ENCODE results near the gene ARHGEF38.
A peak's percentile ranks its signal among the peaks of the same experiment; 100 is the strongest.
"Not testable (repeated sequence)": the region's sequence is repeated elsewhere in the genome, so short reads cannot be mapped to it uniquely, and the experiment has no call there.

Gene ARHGEF38

GRCh38 chr4:105710012-105710600, 157.7 kb downstream of the ARHGEF38 start:
- Histone ChIP-seq H3K27me3 (ENCODE audit: insufficient read depth, low read length) (no peaks in the 10 kb centered on the region), H3K79me2 (ENCODE audit: control insufficient read depth, insufficient read depth, low read length, unreplicated experiment) (peaks cover 81% of the 10 kb centered on the region), H3K4me3 (ENCODE audit: low read depth, low read length) (peak overlapping the region; percentile 97), H3K4me1 (ENCODE audit: control insufficient read depth, insufficient read depth, low read length, unreplicated experiment) (peaks cover 54% of the 10 kb centered on the region), H3K27ac (ENCODE audit: low read depth, low read length) (no peak overlapping the region), H3K36me3 (ENCODE audit: insufficient read depth, low read length) (0 out of 2 replicates have a peak, but pooled peaks cover 2% of the 10 kb centered on the region), H2AFZ (ENCODE audit: low read length, unreplicated experiment) (peak overlapping the region; percentile 36)

GRCh38 chr4:105710678-105711077, 158.3 kb downstream of the ARHGEF38 start:
- H3K4me1 ChIP-seq (ENCODE audit: control insufficient read depth, insufficient read depth, low read length, unreplicated experiment): peaks cover 56% of the 10 kb centered on the region
- no peak overlapping the region for H3K27ac ChIP-seq (ENCODE audit: low read depth, low read length)
- H3K4me3 ChIP-seq (ENCODE audit: low read depth, low read length): peak overlapping the region; percentile 97

GRCh38 chr4:105712766-105713165, 160.3 kb downstream of the ARHGEF38 start:
- Histone ChIP-seq H3K4me3 (ENCODE audit: low read depth, low read length) (peak overlapping the region; percentile 16; the same call in 1 of the 2 replicates), H3K36me3 (ENCODE audit: insufficient read depth, low read length) (no peaks in the 10 kb centered on the region), H3K27me3 (ENCODE audit: insufficient read depth, low read length) (no peaks in the 10 kb centered on the region), H3K27ac (ENCODE audit: low read depth, low read length) (peak overlapping the region; percentile 7), H3K4me1 (ENCODE audit: control insufficient read depth, insufficient read depth, low read length, unreplicated experiment) (peaks cover 45% of the 10 kb centered on the region), H3K79me2 (ENCODE audit: control insufficient read depth, insufficient read depth, low read length, unreplicated experiment) (peaks cover 70% of the 10 kb centered on the region), H2AFZ (ENCODE audit: low read length, unreplicated experiment) (peak overlapping the region; percentile 40)

More at GRCh38 chr4:105710678-105711077, 158.3 kb downstream of the ARHGEF38 start:
- peaks cover 78% of the 10 kb centered on the region for H3K79me2 ChIP-seq (ENCODE audit: control insufficient read depth, insufficient read depth, low read length, unreplicated experiment)
- H3K36me3 ChIP-seq (ENCODE audit: insufficient read depth, low read length): 0 out of 2 replicates have a peak, but pooled peaks cover 2% of the 10 kb centered on the region
- H2AFZ ChIP-seq (ENCODE audit: low read length, unreplicated experiment): peak overlapping the region; percentile 36
- H3K27me3 ChIP-seq (ENCODE audit: insufficient read depth, low read length): no peaks in the 10 kb centered on the region

- Histone ChIP-seq H3K4me3 (ENCODE audit: low read depth, low read length) (peak overlapping the region; percentile 61), H3K4me1 (ENCODE audit: control insufficient read depth, insufficient read depth, low read length, unreplicated experiment) (peaks cover 45% of the 10 kb centered on the region), H2AFZ (ENCODE audit: low read length, unreplicated experiment) (peak overlapping the region; percentile 19), H3K27ac (ENCODE audit: low read depth, low read length) (no peak overlapping the region; the same call in 1 of the 2 replicates), H3K27me3 (ENCODE audit: insufficient read depth, low read length) (no peaks in the 10 kb centered on the region), H3K36me3 (ENCODE audit: insufficient read depth, low read length) (0 out of 2 replicates have a peak, but pooled peaks cover 2% of the 10 kb centered on the region), H3K79me2 (ENCODE audit: control insufficient read depth, insufficient read depth, low read length, unreplicated experiment) (peaks cover 60% of the 10 kb centered on the region)
Measured at GRCh38 chr4:105714071-105714521, 161.7 kb downstream of the ARHGEF38 start.

GRCh38 chr4:105714932-105715331, 162.5 kb downstream of the ARHGEF38 start:
- peaks cover 42% of the 10 kb centered on the region for H3K4me1 ChIP-seq (ENCODE audit: control insufficient read depth, insufficient read depth, low read length, unreplicated experiment)
- H3K79me2 ChIP-seq (ENCODE audit: control insufficient read depth, insufficient read depth, low read length, unreplicated experiment): peaks cover 51% of the 10 kb centered on the region
- H2AFZ ChIP-seq (ENCODE audit: low read length, unreplicated experiment): peak overlapping the region; percentile 43
- H3K36me3 ChIP-seq (ENCODE audit: insufficient read depth, low read length): 0 out of 2 replicates have a peak, but pooled peaks cover 10% of the 10 kb centered on the region
- H3K27ac ChIP-seq (ENCODE audit: low read depth, low read length): peak overlapping the region; percentile 17
- no peak overlapping the region for H3K4me3 ChIP-seq (ENCODE audit: low read depth, low read length)
- no peaks in the 10 kb centered on the region for H3K27me3 ChIP-seq (ENCODE audit: insufficient read depth, low read length)

GRCh38 chr4:105715692-105716278, 163.4 kb downstream of the ARHGEF38 start:
- Histone ChIP-seq H3K79me2 (ENCODE audit: control insufficient read depth, insufficient read depth, low read length, unreplicated experiment) (peaks cover 44% of the 10 kb centered on the region), H3K36me3 (ENCODE audit: insufficient read depth, low read length) (0 out of 2 replicates have a peak, but pooled peaks cover 12% of the 10 kb centered on the region), H3K27me3 (ENCODE audit: insufficient read depth, low read length) (no peaks in the 10 kb centered on the region), H2AFZ (ENCODE audit: low read length, unreplicated experiment) (no peak overlapping the region), H3K4me1 (ENCODE audit: control insufficient read depth, insufficient read depth, low read length, unreplicated experiment) (peaks cover 35% of the 10 kb centered on the region), H3K27ac (ENCODE audit: low read depth, low read length) (no peak overlapping the region), H3K4me3 (ENCODE audit: low read depth, low read length) (no peak overlapping the region)

- H3K27me3 ChIP-seq (ENCODE audit: insufficient read depth, low read length): no peaks in the 10 kb centered on the region
Measured at GRCh38 chr4:105719204-105719603, 166.8 kb downstream of the ARHGEF38 start.

GRCh38 chr4:105725623-105726022, 173.2 kb downstream of the ARHGEF38 start:
- Histone ChIP-seq H3K4me1 (ENCODE audit: control insufficient read depth, insufficient read depth, low read length, unreplicated experiment) (peaks cover 3% of the 10 kb centered on the region), H3K79me2 (ENCODE audit: control insufficient read depth, insufficient read depth, low read length, unreplicated experiment) (no peaks in the 10 kb centered on the region), H3K27ac (ENCODE audit: low read depth, low read length) (no peak overlapping the region), H2AFZ (ENCODE audit: low read length, unreplicated experiment) (no peak overlapping the region), H3K4me3 (ENCODE audit: low read depth, low read length) (no peak overlapping the region), H3K36me3 (ENCODE audit: insufficient read depth, low read length) (peaks cover 28% of the 10 kb centered on the region), H3K27me3 (ENCODE audit: insufficient read depth, low read length) (no peaks in the 10 kb centered on the region)

More at GRCh38 chr4:105719204-105719603, 166.8 kb downstream of the ARHGEF38 start:
- Histone ChIP-seq H3K4me3 (ENCODE audit: low read depth, low read length) (no peak overlapping the region), H2AFZ (ENCODE audit: low read length, unreplicated experiment) (no peak overlapping the region), H3K4me1 (ENCODE audit: control insufficient read depth, insufficient read depth, low read length, unreplicated experiment) (peaks cover 11% of the 10 kb centered on the region), H3K27ac (ENCODE audit: low read depth, low read length) (no peak overlapping the region), H3K79me2 (ENCODE audit: control insufficient read depth, insufficient read depth, low read length, unreplicated experiment) (peaks cover 19% of the 10 kb centered on the region), H3K36me3 (ENCODE audit: insufficient read depth, low read length) (0 out of 2 replicates have a peak, but pooled peaks cover 12% of the 10 kb centered on the region)

- not testable (repeated sequence) for H2AFZ ChIP-seq (ENCODE audit: low read length, unreplicated experiment); H3K27me3 ChIP-seq (ENCODE audit: insufficient read depth, low read length); H3K4me1 ChIP-seq (ENCODE audit: control insufficient read depth, insufficient read depth, low read length, unreplicated experiment); H3K4me3 ChIP-seq (ENCODE audit: low read depth, low read length); H3K27ac ChIP-seq (ENCODE audit: low read depth, low read length); H3K79me2 ChIP-seq (ENCODE audit: control insufficient read depth, insufficient read depth, low read length, unreplicated experiment)
- peaks cover 28% of the 10 kb centered on the region for H3K36me3 ChIP-seq (ENCODE audit: insufficient read depth, low read length)
Measured at GRCh38 chr4:105729895-105730294, 177.5 kb downstream of the ARHGEF38 start.
